ENCODE data around the gene NUDT21. TPM values are rescaled to one million over a fixed set of nuclear protein-coding genes. Genes with fewer than 3 reads are reported as not detected.
A peak's percentile ranks its signal among the peaks of the same experiment; 100 is the strongest.

Gene NUDT21
- total and polyA plus RNA-seq, 2 of the 8 experiments (the other 6 are each of a cell fraction or from before 2014, with no cell fraction given): 78.1 to 277 TPM

DNA sequence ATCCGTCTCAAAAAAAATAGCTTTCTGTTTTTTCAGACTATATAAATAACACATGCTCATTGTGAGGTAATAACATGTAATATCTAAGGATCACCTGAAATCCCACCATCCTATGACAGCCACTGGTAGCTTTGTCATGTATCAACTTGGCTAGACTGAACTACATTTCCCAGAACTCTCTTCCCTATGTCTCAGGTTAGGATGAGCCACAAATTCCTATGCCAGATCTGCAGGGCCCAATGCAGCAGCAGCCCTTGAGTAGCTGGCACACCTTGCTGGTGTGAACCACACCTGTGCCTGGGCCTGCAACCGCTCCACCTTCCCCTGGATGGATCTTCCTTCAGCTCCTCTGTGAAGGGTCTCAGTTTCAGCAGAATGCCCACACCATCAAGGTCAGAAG lies 28.3 kb upstream of the NUDT21 start:
- Histone ChIP-seq H2AK5ac (ENCODE audit: low read depth, low read length) (no peak overlapping the region), H2BK12ac (ENCODE audit: low read depth, low read length) (peak overlapping the region; percentile 51; the same call in 1 of the 2 replicates), H4K8ac (ENCODE audit: extremely low read depth, insufficient read depth, low read length) (no peak overlapping the region), H3K23me2 (ENCODE audit: low read depth, low read length) (no peaks in the 10 kb centered on the region), H3K4me1 (replicated peaks in 1 of 4; ENCODE audit: control insufficient read depth in 3 of 4, insufficient read depth in 4 of 4, low read length in 3 of 4) (peaks cover 0 to 4% (median 0%) of the 10 kb centered on the region in 4 experiments; a peak in 2 of 7 replicates), H3K9ac (replicated peaks in 1 of 4; ENCODE audit: extremely low read depth in 1 of 4, low read depth in 3 of 4, low read length in 3 of 4) (no peak overlapping the region), H3K23ac (ENCODE audit: insufficient read length) (no peak overlapping the region), H2AFZ (ENCODE audit: low read length) (no peak overlapping the region), H3K56ac (replicated peaks; ENCODE audit: insufficient read length, low read depth, low read length) (no peak overlapping the region), H2BK20ac (ENCODE audit: low read length) (no peak overlapping the region), H4K20me1 (replicated peaks in 1 of 2; ENCODE audit: control insufficient read depth in 1 of 2, insufficient read depth in 2 of 2, low read length in 2 of 2) (peaks cover 0 to 3% of the 10 kb centered on the region in 2 experiments), H3K27me3 (replicated peaks in 1 of 4; ENCODE audit: control insufficient read depth in 3 of 4, extremely low read depth in 1 of 4, insufficient read depth in 3 of 4, low read length in 3 of 4) (no peaks in the 10 kb centered on the region), H3K9me3 (ENCODE audit: insufficient read depth in 2 of 2, low read depth in 1 of 2, low read length in 1 of 2) (no peaks in the 10 kb centered on the region), H2BK5ac (ENCODE audit: low read depth, low read length) (0 out of 2 replicates have a peak overlapping the region, but pooled peaks have one; percentile 63), H3K4me3 (ENCODE audit: extremely low read depth in 1 of 4, insufficient read depth in 2 of 4, low read depth in 3 of 4, low read length in 4 of 4) (no peak overlapping the region), H3K79me2 (ENCODE audit: control insufficient read depth in 1 of 2, insufficient read depth in 2 of 2, low read length in 2 of 2) (no peaks in the 10 kb centered on the region), H4K5ac (ENCODE audit: insufficient read length, low read depth, low read length) (no peak overlapping the region), H3K36me3 (ENCODE audit: control insufficient read depth in 2 of 4, insufficient read depth in 4 of 4, low read length in 3 of 4) (peaks cover 10 to 42% (median 26%) of the 10 kb centered on the region in 4 experiments; a peak in 7 of 8 replicates), H2BK15ac (ENCODE audit: low read length) (no peak overlapping the region), H2BK120ac (replicated peaks; ENCODE audit: low read depth, low read length) (no peak overlapping the region), H3K14ac (ENCODE audit: insufficient read length) (no peak overlapping the region), H3K4ac (replicated peaks; ENCODE audit: insufficient read length, low read depth, low read length) (no peak overlapping the region), H3K18ac (ENCODE audit: extremely low read depth, low read length) (no peak overlapping the region), H4K91ac (replicated peaks; ENCODE audit: insufficient read length, low read length) (no peak overlapping the region), H3K27ac (ENCODE audit: low read depth, low read length) (no peak overlapping the region), H3K79me1 (ENCODE audit: low read depth, low read length) (no peaks in the 10 kb centered on the region), H3K4me2 (ENCODE audit: insufficient read depth in 1 of 2, low read depth in 2 of 2, low read length in 2 of 2) (no peak overlapping the region)
- 90% methylated on average over 2 of the region's 2 CpGs; no CpG with 5 or more reads in 1 of the 2 experiments for WGBS, 2 experiments (ENCODE audit: extremely low coverage in 1 of 2, insufficient coverage in 1 of 2, insufficient read length in 1 of 2, insufficient replicate concordance in 2 of 2, low coverage in 1 of 2, low lambda C conversion rate in 2 of 2, missing lambda C conversion rate in 1 of 2)
- no peak for DNase-seq (ENCODE audit: low read depth in 1 of 2, low spot score in 2 of 2)
- FAIRE-seq: no peak
- CTCF ChIA-PET (ENCODE audit: partially characterized antibody): interaction anchor here (1.3 kb wide), 1 partner anchor 34 kb away, joined by 5 read pairs; no protein-coding TSS in a partner anchor
- POLR2A ChIA-PET (ENCODE audit: partially characterized antibody): interaction anchor here (0.9 to 1.8 kb wide), 4 partner anchors 9 to 28 kb away, joined by 4 to 13 read pairs (median 5); partner anchors contain the start of genes NUDT21 and OGFOD1
- TF ChIP-seq TAF1 (IDR thresholded peaks at IDR 0.05; ENCODE audit: low read depth, low read length) (no peak), ASH2L (IDR thresholded peaks at IDR 0.05; ENCODE audit: low read length) (no peak), POLR2AphosphoS5 (IDR thresholded peaks at IDR 0.05; ENCODE audit: low read depth, low read length) (peak; percentile 32; the same call in 1 of the 2 replicates), RNF2 (IDR thresholded peaks at IDR 0.05; ENCODE audit: borderline replicate concordance, low read depth, low read length, missing control alignments, poor library complexity, severe bottlenecking) (no peak), SIX5 (IDR thresholded peaks at IDR 0.05; ENCODE audit: low read depth, low read length) (peak; percentile 45)

Measured in H1 (cell line).